ENCODE measurements around the gene KCNN3.

Gene KCNN3

DNA sequence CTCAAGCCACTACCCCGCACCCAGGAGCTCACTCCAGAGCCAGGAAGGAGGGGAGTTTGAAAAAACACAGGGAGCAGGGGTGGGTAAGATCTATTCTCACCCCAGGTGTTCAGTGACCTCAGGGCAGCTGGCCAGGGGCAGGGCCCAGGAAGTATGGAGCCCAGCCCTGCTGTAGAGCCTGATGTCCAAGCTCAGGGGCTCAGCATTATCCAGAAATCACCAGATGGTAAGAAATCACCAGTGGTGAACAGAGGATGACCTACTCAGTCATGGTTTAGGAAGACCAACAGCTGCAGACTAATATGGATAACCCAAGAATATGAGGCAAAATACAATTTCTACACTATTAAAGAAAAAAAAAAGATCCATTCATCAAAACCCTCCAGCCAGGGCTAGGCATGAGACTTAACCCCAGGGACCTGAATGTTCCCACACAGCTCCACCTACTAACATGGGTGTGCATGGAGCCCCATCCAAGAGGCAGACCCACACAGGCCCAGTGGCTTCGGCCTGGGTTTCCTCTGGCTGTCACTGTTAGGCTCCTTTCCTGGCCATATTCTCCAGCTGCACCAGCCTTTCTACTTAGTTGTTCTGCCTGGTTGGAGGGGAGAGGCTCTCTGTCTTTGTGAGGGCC lies 67.6 kb downstream of the KCNN3 start:
- Histone ChIP-seq H3K4me3 (no peak overlapping the region), H3K27ac (no peak overlapping the region)
- DNase-seq (ENCODE audit: low spot score) = no peak
- TF ChIP-seq, protein P1, sequence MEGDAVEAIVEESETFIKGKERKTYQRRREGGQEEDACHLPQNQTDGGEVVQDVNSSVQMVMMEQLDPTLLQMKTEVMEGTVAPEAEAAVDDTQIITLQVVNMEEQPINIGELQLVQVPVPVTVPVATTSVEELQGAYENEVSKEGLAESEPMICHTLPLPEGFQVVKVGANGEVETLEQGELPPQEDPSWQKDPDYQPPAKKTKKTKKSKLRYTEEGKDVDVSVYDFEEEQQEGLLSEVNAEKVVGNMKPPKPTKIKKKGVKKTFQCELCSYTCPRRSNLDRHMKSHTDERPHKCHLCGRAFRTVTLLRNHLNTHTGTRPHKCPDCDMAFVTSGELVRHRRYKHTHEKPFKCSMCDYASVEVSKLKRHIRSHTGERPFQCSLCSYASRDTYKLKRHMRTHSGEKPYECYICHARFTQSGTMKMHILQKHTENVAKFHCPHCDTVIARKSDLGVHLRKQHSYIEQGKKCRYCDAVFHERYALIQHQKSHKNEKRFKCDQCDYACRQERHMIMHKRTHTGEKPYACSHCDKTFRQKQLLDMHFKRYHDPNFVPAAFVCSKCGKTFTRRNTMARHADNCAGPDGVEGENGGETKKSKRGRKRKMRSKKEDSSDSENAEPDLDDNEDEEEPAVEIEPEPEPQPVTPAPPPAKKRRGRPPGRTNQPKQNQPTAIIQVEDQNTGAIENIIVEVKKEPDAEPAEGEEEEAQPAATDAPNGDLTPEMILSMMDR (IDR thresholded peaks at IDR 0.05) = no peak

DNA sequence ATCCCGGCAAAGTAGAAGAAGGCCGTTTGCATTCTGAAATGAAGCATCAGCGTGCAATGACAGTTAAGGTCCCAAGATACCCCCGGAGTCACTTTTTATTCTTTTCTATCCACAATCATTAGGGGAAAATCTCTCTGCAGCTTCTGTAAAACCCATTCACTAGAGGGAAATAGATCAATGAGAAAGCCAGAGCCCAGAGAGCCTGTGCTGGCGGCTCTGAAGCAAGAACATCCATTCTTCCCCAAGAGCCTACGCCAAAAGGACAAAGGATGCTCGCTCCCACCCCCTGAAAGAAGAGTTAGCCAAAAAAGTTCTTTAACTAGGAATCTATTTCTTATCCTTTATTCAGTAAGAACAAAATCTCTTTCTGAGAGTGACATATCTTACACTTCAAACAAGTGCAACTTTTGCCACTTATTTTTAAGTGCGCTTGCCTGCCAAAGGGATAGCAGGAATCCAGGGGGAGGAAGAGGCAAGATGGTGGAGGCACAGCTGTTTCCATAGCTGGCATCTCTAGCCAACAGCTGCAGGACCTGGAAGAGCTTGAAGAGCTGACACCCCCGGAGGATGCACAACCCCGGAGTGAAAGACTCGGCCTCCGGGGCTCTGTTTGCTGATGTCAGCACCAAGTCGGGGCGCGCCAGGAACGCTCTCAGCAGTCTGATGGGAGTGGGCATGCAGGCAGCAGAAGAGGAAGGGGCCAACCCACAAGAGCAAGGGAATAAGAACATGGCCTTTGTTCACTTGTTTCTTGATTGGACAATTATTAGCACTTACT lies 68.7 kb downstream of the KCNN3 start:
- H3K27ac ChIP-seq = no peak overlapping the region
- no peak overlapping the region for H3K4me3 ChIP-seq
- TF ChIP-seq, protein P1 (IDR thresholded peaks at IDR 0.05) = no peak
- no peak for DNase-seq (ENCODE audit: low spot score)

DNA sequence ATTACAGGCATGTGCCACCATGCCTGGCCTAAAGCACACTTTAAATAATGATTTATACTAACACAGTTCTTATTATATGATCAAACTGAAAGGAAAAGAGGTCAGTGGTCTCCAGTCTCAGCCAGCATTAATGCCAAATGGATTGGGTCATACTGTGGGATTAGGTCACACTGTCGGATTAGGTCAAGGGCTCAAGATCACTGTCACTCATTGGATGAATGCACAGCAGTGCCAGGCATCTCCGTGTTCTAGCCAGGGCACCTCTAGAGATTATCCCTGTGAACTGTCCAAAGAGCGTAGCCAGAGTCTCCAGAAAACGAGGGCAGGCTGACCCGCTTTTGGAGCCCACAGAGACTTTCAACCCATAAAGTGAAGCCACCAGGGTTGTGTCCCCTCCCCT lies 70.9 kb downstream of the KCNN3 start:
- Histone ChIP-seq H3K4me3 (no peak overlapping the region), H3K27ac (no peak overlapping the region)
- TF ChIP-seq, protein P1 (IDR thresholded peaks at IDR 0.05) = no peak
- DNase-seq (ENCODE audit: low spot score) = no peak

DNA sequence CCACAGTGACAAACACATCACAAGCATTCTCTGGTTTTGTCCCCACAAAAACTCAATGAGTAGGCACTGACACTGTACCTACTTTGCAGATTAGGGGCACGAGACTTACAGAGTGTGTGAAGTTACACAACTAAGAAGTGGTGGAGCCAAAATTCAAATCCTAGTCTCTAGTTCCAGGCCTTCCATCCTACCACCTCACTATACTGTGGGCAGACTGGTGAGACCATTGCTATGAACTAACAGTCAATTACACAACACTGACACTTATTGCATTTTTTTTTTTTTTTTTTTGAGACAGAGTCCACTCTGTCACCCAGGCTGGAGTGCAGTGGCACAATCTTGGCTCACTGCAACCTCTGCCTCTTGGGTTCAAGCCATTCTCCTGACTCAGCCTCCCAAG lies 71.4 kb downstream of the KCNN3 start:
- TF ChIP-seq, protein P1 (IDR thresholded peaks at IDR 0.05) = no peak
- Histone ChIP-seq H3K27ac (no peak overlapping the region), H3K4me3 (no peak overlapping the region)
- DNase-seq (ENCODE audit: low spot score) = no peak

DNA sequence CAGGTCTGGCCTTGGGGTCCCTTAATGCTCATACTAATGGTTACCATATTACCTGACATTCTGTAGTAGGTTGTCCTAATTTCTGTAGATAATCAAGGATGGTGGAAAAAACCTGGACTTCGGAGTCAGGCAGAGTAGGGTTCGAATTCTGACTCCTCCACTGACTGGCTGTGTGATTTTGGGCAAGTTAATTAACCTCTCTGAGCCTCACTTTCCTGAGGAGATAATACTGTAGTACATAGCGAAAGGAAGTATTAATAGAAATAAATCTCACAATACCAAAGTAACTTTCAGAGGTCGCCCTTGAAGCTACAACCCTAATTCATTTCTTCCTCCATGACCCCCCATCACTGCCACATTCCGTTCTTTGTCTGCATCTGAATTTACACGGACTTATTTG lies 72.9 kb downstream of the KCNN3 start:
- Histone ChIP-seq H3K4me3 (no peak overlapping the region), H3K27ac (no peak overlapping the region)
- DNase-seq (ENCODE audit: low spot score) = no peak
- TF ChIP-seq, protein P1 (IDR thresholded peaks at IDR 0.05) = no peak

DNA sequence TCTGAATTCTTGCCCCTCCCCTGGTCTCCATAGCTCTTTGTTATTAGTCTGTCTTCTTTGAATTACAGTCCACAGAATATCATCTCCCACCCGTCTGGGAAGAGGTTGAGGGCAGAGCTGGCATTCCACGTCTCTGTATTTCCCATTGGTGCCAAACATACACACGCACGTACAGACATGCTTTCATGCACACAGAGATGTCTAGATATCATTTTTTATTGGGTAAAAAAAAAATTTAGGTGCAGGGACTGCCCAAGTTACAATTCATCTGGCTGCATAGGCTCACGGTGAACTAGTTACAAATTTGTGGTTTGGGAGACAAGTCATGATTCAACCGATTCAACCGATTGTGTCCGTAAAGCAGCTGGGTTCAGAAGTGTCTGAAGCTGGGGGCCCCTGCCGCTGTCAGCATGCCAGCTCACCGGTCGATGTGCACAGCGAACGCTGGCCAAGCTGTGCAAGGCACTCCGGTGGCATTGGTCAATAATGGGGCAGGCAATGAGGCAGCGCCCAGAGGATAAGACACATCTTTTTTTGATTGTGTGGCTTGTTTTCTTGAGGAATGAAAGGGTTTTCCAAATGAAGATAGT lies 73.7 kb downstream of the KCNN3 start:
- DNase-seq (ENCODE audit: low spot score) = no peak
- no peak overlapping the region for H3K4me3 ChIP-seq
- H3K27ac ChIP-seq = no peak overlapping the region

More for the DNA sequence above, 73.7 kb downstream of the KCNN3 start:
- TF ChIP-seq, protein P1 (IDR thresholded peaks at IDR 0.05) = no peak
